ENCODE results near the gene CLSTN3. TPM values are rescaled to one million over a fixed set of nuclear protein-coding genes. Genes with fewer than 3 reads are reported as not detected.
"Not testable (repeated sequence)": the region's sequence is repeated elsewhere in the genome, so short reads cannot be mapped to it uniquely, and the experiment has no call there.

Gene CLSTN3
- total and polyA plus RNA-seq, 4 donors = 6.1 to 37.2 (median 26.8) TPM

GRCh38 chr12:7178481-7178880 is 48.3 kb downstream of the CLSTN3 start:
- no peak overlapping the region for H3K4me3 ChIP-seq (ENCODE audit: low read depth in 1 of 3, low read length in 3 of 3)
- H3K9me3 ChIP-seq (ENCODE audit: control insufficient read depth in 4 of 4, low read length in 3 of 4) = no peaks in the 10 kb centered on the region
- no peaks in the 10 kb centered on the region for H3K4me1 ChIP-seq (ENCODE audit: control insufficient read depth in 4 of 4, insufficient read depth in 4 of 4, low read length in 3 of 4)
- H3K27ac ChIP-seq (ENCODE audit: low read depth in 1 of 2, low read length in 2 of 2) = no peak overlapping the region
- H3K9ac ChIP-seq (ENCODE audit: low read depth in 1 of 2, low read length in 2 of 2) = no peak overlapping the region
- WGBS = 94% methylated on average over 2 of the region's 2 CpGs
- no peaks in the 10 kb centered on the region for H3K36me3 ChIP-seq (ENCODE audit: control insufficient read depth in 4 of 4, insufficient read depth in 3 of 4, low read depth in 1 of 4, low read length in 3 of 4)
- no peaks in the 10 kb centered on the region for H3K27me3 ChIP-seq (ENCODE audit: control insufficient read depth in 4 of 4, insufficient read depth in 4 of 4, low read length in 3 of 4)
- DNase-seq (ENCODE audit: low spot score) = no peak
- TF ChIP-seq SP1 (IDR thresholded peaks at IDR 0.05) (no peak), RAD21 (IDR thresholded peaks at IDR 0.05) (no peak), JUND (IDR thresholded peaks at IDR 0.05) (no peak), REST (IDR thresholded peaks at IDR 0.05) (no peak), NR2F2 (IDR thresholded peaks at IDR 0.05) (no peak), YY1 (IDR thresholded peaks at IDR 0.05) (no peak), FOXA2 (IDR thresholded peaks at IDR 0.05) (no peak), RXRA (IDR thresholded peaks at IDR 0.05) (no peak), GABPA (IDR thresholded peaks at IDR 0.05 in 1 of 2, conservative IDR thresholded peaks at IDR 0.05 in 1 of 2) (no peak), MAX (IDR thresholded peaks at IDR 0.05) (no peak), HNF4G (IDR thresholded peaks at IDR 0.05) (no peak)

- H3K9me3 ChIP-seq (ENCODE audit: control insufficient read depth in 4 of 4, low read length in 3 of 4) = no peaks in the 10 kb centered on the region
- no peak overlapping the region for H3K4me3 ChIP-seq (ENCODE audit: low read depth in 1 of 3, low read length in 3 of 3)
- H3K27ac ChIP-seq (ENCODE audit: low read depth in 1 of 2, low read length in 2 of 2) = no peak overlapping the region
- no peaks in the 10 kb centered on the region for H3K36me3 ChIP-seq (ENCODE audit: control insufficient read depth in 4 of 4, insufficient read depth in 3 of 4, low read depth in 1 of 4, low read length in 3 of 4)
- H3K27me3 ChIP-seq (ENCODE audit: control insufficient read depth in 4 of 4, insufficient read depth in 4 of 4, low read length in 3 of 4) = no peaks in the 10 kb centered on the region
- H3K4me1 ChIP-seq (ENCODE audit: control insufficient read depth in 4 of 4, insufficient read depth in 4 of 4, low read length in 3 of 4) = no peaks in the 10 kb centered on the region
- DNase-seq (ENCODE audit: low spot score) = no peak
- TF ChIP-seq RXRA (IDR thresholded peaks at IDR 0.05) (no peak), HNF4G (IDR thresholded peaks at IDR 0.05) (no peak), FOXA2 (IDR thresholded peaks at IDR 0.05) (no peak), GABPA (IDR thresholded peaks at IDR 0.05 in 1 of 2, conservative IDR thresholded peaks at IDR 0.05 in 1 of 2) (no peak), CTCF (IDR thresholded peaks at IDR 0.05; ENCODE audit: low read depth, low read length, missing input control) (no peak), REST (IDR thresholded peaks at IDR 0.05) (no peak), HNF4A (conservative IDR thresholded peaks at IDR 0.05) (no peak), FOXA1 (IDR thresholded peaks at IDR 0.05) (no peak), JUND (IDR thresholded peaks at IDR 0.05) (no peak), NR2F2 (IDR thresholded peaks at IDR 0.05) (no peak), YY1 (IDR thresholded peaks at IDR 0.05) (no peak), MAX (IDR thresholded peaks at IDR 0.05) (no peak), ATF3 (IDR thresholded peaks at IDR 0.05) (no peak), RAD21 (IDR thresholded peaks at IDR 0.05) (no peak), EGR1 (IDR thresholded peaks at IDR 0.05; ENCODE audit: low read depth in 2 of 2) (no peak), SP1 (IDR thresholded peaks at IDR 0.05) (no peak), TAF1 (conservative IDR thresholded peaks at IDR 0.05) (no peak)
- no peak overlapping the region for H3K9ac ChIP-seq (ENCODE audit: low read depth in 1 of 2, low read length in 2 of 2)
- 76% methylated on average over 1 of the region's 1 CpG for WGBS
These were observed 50.5 kb downstream of the CLSTN3 start for GRCh38 chr12:7180685-7181084.

GRCh38 chr12:7186058-7186457 is 55.9 kb downstream of the CLSTN3 start:
- WGBS = 74% methylated on average over 2 of the region's 2 CpGs
- H3K27ac ChIP-seq (ENCODE audit: low read depth in 1 of 2, low read length in 2 of 2) = not testable (repeated sequence)

More at GRCh38 chr12:7186058-7186457, 55.9 kb downstream of the CLSTN3 start:
- not testable (repeated sequence) for H3K4me3 ChIP-seq (ENCODE audit: low read depth in 1 of 3, low read length in 3 of 3); DNase-seq (ENCODE audit: low spot score); H3K9me3 ChIP-seq (ENCODE audit: control insufficient read depth in 4 of 4, low read length in 3 of 4); H3K36me3 ChIP-seq (ENCODE audit: control insufficient read depth in 4 of 4, insufficient read depth in 3 of 4, low read depth in 1 of 4, low read length in 3 of 4); H3K27me3 ChIP-seq (ENCODE audit: control insufficient read depth in 4 of 4, insufficient read depth in 4 of 4, low read length in 3 of 4); H3K9ac ChIP-seq (ENCODE audit: low read depth in 1 of 2, low read length in 2 of 2)
- H3K4me1 ChIP-seq (ENCODE audit: control insufficient read depth in 4 of 4, insufficient read depth in 4 of 4, low read length in 3 of 4) = peaks cover 0 to 24% (median 20%) of the 10 kb centered on the region in 4 donors

Data from liver (tissue), 9 donors.